GM18909 (cell line): Measurements from ENCODE around the gene PLCG2.
"Not testable (repeated sequence)": the region's sequence is repeated elsewhere in the genome, so short reads cannot be mapped to it uniquely, and the experiment has no call there.

Source experiments
- ATAC-seq: cut with Tn5 transposase; IDR thresholded peaks from one replicate; pipeline ENCODE4 v1.9.1; 2021; ENCODE audit warnings: mild to moderate bottlenecking; ENCODE audit not compliant: unreplicated experiment, poor library complexity

The PLCG2 gene

GRCh38 chr16:81928271-81928918, 149.3 kb downstream of the PLCG2 start:
- no peak for ATAC-seq

DNA sequence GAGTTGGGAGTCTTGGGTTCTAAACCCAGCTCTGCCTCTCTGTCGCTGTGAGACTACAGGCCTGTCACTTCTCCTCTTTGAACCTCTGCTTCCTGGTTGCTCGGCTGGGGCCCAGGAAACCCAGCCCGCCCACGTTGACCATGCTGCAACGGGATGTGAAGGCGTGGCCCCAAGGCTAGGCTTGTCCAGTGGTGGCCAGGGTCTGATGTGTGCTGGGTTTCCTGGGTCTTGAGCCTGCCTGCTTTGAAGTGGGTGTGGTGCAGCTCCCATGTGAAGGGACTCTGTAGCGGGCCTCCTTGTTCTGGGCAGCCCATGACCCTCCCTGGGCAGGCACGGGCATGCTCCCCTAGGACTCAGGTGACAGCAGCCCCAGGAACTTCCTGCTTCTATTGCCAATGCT, 149.9 kb downstream of the PLCG2 start:
- ATAC-seq, result no peak

DNA sequence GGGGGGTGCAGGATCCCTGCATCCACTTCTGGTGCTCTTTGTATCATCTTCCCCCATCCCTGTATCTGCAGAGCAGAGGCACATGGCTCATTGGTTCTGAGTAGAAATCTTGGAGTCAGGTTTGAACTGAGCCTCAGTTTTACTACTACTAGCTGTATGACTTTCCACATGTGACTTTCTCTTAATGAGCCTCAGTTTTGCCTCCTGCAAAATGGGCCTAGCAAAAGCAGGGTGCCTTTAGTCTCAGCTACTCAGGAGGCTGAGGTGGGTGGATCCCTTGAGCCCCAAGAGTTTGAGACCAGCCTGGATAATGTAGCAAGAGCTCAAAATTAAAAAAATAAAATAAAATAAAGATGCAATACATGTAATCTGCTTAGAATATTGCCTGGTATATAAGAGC, 150.8 kb downstream of the PLCG2 start:
- ATAC-seq, result no peak

DNA sequence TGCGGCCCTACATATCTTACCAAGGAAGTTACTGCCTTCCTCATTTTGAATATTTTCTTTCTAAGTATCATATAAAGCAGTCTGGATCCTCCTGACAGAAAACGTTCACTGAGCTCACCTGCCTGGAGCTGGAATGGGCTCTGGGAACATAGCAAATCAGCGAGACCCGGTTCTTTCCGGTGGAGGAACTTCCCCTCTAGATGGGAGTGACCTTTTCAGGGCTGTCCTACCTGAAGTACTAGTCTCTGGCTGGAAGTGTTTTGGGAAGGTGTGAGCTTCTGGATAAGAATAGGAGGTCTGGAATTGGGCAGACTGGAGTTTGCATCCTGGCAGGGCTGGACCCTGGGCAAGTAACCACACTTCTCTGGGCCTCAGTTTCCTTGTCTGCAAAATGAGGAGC, 152.8 kb downstream of the PLCG2 start:
- ATAC-seq, result no peak

DNA sequence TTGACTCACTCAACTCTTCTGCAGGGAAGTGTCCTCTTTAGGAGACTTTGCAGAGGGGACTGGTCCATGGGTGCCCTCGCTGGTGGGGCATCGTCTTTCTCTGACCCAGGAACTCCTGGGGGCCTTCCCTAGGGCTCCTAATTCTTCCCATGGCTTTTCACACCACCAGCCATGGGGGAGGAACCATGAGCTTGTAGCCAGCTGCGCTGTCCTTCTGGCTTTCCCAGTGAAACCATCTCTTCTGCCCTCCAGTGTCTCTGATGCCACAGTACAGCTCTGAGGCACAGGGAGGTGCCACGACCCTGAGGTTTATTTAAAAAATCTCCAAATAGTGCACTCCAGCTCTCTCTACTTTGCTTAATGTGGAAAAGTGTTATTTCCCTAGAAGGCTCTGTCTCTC, 153.6 kb downstream of the PLCG2 start:
- no peak for ATAC-seq

GRCh38 chr16:81933361-81933760, 154.3 kb downstream of the PLCG2 start:
- no peak for ATAC-seq

DNA sequence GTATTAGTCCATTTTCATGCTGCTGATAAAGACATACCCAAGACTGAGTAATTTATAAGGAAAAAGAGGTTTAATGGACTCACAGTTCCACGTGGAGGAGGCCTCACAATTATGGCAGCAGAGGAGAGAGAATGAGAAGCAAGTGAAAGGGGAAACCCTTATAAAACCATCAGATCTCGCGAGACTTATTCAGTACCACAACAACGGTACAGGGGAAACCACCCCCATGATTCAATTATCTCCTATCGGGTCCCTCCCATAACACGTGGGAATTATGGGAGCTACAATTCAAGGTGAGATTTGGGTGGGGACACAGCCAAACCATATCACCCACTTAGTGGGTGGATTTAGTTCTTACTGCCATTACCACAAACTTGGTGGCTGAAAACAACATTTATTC, 155.6 kb downstream of the PLCG2 start:
- not testable (repeated sequence) for ATAC-seq

DNA sequence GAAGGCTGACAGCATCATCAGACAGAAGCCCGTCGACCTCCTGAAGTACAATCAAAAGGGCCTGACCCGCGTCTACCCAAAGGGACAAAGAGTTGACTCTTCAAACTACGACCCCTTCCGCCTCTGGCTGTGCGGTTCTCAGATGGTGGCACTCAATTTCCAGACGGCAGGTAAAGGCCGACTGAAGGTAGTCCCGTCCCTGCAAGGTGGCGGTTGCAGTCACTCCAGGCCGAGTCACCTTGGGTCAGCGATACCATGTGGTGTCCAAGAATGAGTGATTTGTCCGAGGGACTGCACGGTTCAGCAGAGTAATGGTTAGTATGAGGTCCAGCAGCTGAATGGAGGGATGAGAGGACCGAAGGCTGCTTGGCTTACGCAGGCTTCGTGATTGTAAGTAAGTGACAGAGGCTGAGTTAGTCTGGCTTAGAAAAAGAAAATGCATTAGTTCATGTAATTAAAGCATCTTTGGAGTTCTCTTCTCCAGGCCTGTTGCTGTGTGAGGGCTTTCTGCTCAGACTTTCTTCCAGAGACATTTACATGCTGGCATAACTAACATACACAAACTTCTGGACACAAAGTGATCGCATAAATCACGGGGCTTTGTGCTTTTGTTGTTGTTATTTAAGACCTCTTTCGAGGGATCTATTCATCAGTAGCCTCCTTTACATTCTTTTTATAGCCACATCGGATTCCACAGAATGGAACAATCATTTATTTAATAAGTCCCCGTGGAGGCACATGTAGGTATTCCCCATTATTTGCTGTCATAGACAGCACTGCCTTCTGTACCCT, 157.3 kb downstream of the PLCG2 start:
- ATAC-seq, result no peak

DNA sequence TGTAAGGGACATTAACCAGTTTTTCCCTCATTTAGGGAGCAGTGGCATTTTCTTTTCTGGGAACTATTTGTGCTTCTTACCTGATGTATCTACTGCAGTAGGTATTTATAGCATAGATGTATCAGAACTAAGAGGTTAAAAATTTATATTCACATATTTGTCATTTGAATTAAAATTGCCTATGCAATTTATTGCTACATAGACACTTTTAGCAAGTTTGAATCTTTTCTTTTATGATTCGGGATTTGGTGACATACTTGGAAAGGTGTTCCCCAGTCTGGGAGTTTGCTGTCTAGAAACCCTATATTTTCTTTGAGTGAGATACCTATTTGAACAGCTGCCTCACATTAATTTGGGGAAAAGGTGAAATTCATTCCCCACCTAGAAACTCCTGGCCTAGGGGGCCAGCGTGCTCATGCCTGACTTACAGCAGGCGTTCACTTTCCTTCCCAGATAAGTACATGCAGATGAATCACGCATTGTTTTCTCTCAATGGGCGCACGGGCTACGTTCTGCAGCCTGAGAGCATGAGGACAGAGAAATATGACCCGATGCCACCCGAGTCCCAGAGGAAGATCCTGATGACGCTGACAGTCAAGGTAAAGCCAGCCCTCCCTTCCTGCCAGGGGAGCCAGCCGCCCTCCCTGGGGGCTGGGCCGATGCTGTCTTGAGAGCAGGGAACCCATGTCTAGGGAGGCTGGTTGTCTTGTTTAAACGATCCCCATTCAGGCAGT, 158.4 kb downstream of the PLCG2 start:
- ATAC-seq, result no peak

DNA sequence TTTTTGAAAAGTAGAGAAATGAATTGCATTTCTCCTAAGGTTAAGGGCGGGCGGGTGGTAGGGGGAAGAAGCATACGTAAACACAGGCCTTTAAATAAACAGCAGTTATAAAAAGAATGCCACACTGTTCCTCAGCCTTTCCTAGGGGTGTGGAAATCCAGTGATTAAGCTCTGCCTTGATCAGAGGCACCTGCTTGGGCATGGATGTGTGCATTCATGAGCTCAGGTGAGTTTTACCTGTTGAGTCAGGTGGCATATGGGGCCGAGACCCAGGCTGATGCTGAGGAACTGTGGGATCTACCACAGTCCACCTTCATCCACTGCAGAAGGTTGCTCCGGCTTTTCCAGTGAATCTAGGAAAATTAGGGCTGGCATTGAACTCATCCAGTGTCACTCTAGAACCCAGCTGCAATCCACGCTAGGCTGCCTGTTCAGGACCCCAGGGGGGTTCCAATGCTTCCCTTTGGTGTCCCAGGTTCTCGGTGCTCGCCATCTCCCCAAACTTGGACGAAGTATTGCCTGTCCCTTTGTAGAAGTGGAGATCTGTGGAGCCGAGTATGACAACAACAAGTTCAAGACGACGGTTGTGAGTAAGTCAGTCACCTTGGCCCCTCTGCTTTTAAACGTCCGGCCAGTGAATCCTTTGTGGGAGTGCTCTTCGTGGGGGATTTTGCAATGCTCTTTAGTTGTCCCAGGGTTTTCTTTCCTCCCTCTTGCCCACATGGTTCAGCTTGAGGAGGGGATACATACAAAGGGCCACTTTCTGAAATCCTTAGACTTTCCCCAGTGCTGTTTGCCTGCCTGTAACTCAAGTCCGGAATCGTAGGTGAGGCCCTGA, 159.5 kb downstream of the PLCG2 start:
- no peak for ATAC-seq

DNA sequence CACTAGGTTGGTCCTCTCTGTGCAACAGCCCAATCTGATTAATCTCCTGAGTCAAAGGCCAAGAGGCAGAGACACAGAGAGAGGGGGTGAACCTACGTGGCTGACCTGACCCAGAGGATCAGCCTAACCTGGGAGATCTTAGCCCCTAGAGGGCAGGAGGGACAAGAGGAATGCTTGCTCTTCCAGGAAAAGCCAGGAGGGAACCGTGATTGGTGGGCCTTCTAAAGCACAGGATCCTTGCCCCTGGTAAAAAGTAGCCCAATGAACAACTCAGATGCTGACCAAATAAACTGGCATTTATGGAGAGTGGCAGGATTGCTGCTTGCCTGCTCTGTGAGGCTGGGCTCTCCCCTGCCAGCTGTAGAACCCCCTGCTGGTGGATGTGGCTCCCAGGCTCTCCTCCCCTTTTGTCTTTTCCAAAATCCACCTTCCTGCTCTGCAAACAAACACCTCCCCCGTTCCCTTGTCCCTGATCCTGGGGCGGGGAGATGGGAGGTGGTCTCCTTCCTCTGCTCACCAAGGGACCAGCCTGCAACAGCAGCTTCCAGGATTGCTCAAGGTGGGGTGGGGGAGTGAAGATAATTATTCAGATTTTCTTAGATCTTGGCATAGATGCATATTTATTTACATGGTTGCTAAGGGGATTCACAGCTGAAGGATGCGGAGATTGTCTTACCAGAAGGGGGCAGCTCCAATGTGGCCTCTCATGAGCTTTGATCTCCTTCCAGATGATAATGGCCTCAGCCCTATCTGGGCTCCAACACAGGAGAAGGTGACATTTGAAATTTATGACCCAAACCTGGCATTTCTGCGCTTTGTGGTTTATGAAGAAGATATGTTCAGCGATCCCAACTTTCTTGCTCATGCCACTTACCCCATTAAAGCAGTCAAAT, 160.3 kb downstream of the PLCG2 start:
- ATAC-seq, result no peak

DNA sequence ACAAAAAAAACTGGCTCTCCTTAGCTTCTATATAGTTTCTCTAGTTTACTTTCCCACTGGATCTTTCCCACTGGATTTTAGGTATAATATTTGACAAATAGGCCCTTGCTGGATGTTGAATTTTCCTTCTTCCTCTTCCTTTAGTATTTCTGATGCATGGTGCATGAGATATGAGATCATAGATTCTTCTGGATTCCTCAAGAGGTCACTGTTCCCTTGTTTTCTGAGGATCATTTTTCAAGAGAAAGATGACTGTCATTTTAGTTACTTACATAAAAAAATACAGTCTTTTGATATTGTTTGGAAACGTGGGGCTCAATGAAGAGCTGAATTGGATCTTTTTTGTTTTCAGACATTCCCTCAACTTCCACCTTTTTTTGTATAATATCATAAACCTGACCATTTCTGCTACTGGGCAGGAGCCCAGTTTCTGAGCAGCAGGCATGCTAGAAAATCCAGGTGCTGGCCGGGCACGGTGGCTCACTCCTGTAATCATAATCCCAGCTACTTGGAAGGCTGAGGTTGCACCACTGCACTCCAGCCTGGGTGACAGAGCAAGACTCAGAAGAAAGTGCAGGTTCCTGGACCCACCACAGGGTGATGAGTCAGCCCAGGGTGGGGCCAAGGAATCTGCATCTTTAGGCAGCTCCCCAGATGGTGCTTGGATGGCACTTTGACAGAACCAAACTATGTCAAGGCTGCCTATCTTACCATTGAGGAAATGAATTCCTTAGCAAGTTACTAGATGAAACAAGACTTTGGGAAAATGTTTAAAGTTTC, 161.9 kb downstream of the PLCG2 start:
- ATAC-seq, result no peak

- no peak for ATAC-seq
Observed at GRCh38 chr16:81942007-81942601, 163.0 kb downstream of the PLCG2 start.

DNA sequence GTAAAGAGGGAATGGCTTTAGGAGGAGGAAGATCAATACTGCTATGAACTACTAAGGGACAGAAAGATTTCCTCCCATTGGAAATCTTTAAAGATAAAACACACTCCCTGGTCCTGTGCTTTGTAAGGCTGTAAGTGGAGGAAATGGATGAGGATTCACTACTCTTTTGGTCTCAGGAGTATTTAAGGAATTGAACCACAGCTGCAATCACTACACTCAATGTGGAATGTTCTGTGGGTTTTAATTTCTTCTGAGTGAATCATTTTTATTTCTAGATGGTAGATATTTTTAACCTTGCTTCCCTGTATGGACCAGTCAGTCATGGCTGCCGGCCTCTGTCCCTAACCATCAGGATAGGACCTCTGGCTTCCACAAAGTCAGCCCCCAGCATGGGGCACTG, 166.6 kb downstream of the PLCG2 start:
- ATAC-seq, result no peak

GRCh38 chr16:81946206-81946605, 167.1 kb downstream of the PLCG2 start:
- no peak for ATAC-seq

DNA sequence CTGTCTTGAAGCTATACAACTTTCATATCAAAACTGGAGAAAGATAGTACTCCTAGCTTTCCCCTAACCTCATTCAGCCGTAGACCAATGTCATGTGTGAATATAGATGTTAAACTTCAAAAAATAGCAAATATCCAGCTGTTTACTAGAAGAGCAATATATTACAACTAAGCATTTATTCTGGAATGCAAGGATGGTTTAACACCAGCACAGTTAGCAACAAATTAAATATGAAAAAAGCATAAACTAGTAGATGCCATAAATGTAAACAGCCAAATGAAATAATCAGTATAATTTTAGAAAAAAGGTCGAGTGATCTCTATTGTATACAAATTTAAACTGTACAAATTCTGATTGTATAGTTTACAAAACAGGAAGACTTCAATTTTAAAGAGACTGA, 172.5 kb downstream of the PLCG2 start:
- no peak for ATAC-seq

- no peak for ATAC-seq
Observed at GRCh38 chr16:81956213-81956948, 177.3 kb downstream of the PLCG2 start.

DNA sequence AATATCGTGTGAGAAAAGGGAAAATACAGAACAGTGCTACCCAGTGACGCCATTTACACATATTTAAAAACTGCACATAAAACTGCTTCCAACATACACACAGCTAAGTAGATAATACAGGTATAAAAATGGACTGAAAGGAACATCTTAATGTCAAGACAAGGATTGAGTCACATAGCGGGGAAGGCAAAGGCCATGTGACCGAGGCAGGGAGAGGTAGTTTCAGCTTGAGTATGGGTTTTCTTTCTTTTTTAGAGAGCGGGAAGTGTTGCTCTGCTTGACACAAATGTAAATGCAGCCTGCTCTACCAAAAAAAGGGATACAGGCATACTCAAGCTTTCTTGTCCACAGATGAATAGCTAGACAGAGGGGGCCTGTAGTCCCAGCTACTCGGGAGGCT, 185.7 kb downstream of the PLCG2 start:
- ATAC-seq, result no peak
